HepG2 (cell line): Measurements from ENCODE around the gene REPIN1. TPM values are rescaled to one million over a fixed set of nuclear protein-coding genes. Genes with fewer than 3 reads are reported as not detected.
A peak's percentile ranks its signal among the peaks of the same experiment; 100 is the strongest.

Source experiments
- ARNT ChIP-seq: fragments of 450-650 bp; IDR thresholded peaks from 2 replicates; pipeline ENCODE4 v1.6.1; 2017
- ARNTL ChIP-seq: sonication (generic); formaldehyde crosslinking; IDR thresholded peaks from 2 replicates; pipeline ENCODE4 v1.4.0; 2020; ENCODE audit warnings: mild to moderate bottlenecking, missing genetic modification reagents
- ATF7 ChIP-seq, 2 experiments: fragments of 450-650 bp in 1 of 2; sonication (generic) in 1 of 2; formaldehyde crosslinking in 1 of 2; IDR thresholded peaks; 2 replicates each; pipeline versions ENCODE4 v1.4.0 to v1.6.1; 2016 to 2020; ENCODE audit warnings: antibody characterized with exemption in 1 of 2, mild to moderate bottlenecking in 1 of 2, missing genetic modification reagents in 1 of 2
- CEBPG ChIP-seq: IDR thresholded peaks from 2 replicates; pipeline ENCODE4 v1.6.1; 2016
- DMAP1 ChIP-seq: IDR thresholded peaks from 2 replicates; pipeline ENCODE4 v1.6.1; 2016
- FOXK2 ChIP-seq: fragments of 450-650 bp; IDR thresholded peaks from 2 replicates; pipeline ENCODE4 v1.6.1; 2016
- KDM3A ChIP-seq: IDR thresholded peaks from 2 replicates; pipeline ENCODE4 v1.6.1; 2018; ENCODE audit warnings: low read depth, missing compliant biosample characterization
- LBX2 ChIP-seq: sonication (generic); formaldehyde crosslinking; IDR thresholded peaks from 2 replicates; pipeline ENCODE4 v1.5.0; 2020; ENCODE audit warnings: missing genetic modification reagents, mild to moderate bottlenecking, borderline replicate concordance
- NFE2L1 ChIP-seq: sonication (generic); formaldehyde crosslinking; IDR thresholded peaks from 2 replicates; pipeline ENCODE4 v1.4.0; 2020; ENCODE audit warnings: missing genetic modification reagents, mild to moderate bottlenecking, borderline replicate concordance
- PHF8 ChIP-seq: sonication (generic); formaldehyde crosslinking; IDR thresholded peaks from 2 replicates; pipeline ENCODE4 v1.5.0; 2020; ENCODE audit warnings: missing genetic modification reagents
- PTBP1 ChIP-seq: fragments of 200-400 bp; formaldehyde crosslinking; IDR thresholded peaks from 2 replicates; pipeline ENCODE4 v1.6.1; 2018; ENCODE audit warnings: low read length, low read depth; ENCODE audit not compliant: poor library complexity, severe bottlenecking
- RBAK ChIP-seq: sonication (generic); formaldehyde crosslinking; IDR thresholded peaks from 2 replicates; pipeline ENCODE4 v1.5.1; 2020; ENCODE audit warnings: mild to moderate bottlenecking, missing genetic modification reagents
- RFXANK ChIP-seq: IDR thresholded peaks from 2 replicates; pipeline ENCODE4 v1.6.1; 2016
- RXRA ChIP-seq: sonication (generic); formaldehyde crosslinking; IDR thresholded peaks from 2 replicates; pipeline ENCODE4 v1.5.1; 2020; ENCODE audit warnings: missing genetic modification reagents
- SKIL ChIP-seq: sonication (generic); formaldehyde crosslinking; IDR thresholded peaks from 2 replicates; pipeline ENCODE4 v1.8.0; 2022; ENCODE audit warnings: missing genetic modification reagents, mild to moderate bottlenecking, moderate library complexity, borderline replicate concordance
- SMAD1 ChIP-seq: sonication (generic); formaldehyde crosslinking; IDR thresholded peaks from 2 replicates; pipeline ENCODE4 v1.4.0; 2020; ENCODE audit warnings: missing genetic modification reagents, low read depth, mild to moderate bottlenecking, borderline replicate concordance
- ZC3H13 ChIP-seq: sonication (generic); formaldehyde crosslinking; IDR thresholded peaks from 2 replicates; pipeline ENCODE4 v1.8.1; 2023; ENCODE audit warnings: mild to moderate bottlenecking, missing genetic modification reagents, moderate library complexity
- ZMYM2 ChIP-seq: sonication (generic); formaldehyde crosslinking; IDR thresholded peaks from 2 replicates; pipeline ENCODE4 v1.8.0; 2022; ENCODE audit warnings: mild to moderate bottlenecking, missing genetic modification reagents
- ZNF230 ChIP-seq: sonication (generic); formaldehyde crosslinking; IDR thresholded peaks from 2 replicates; pipeline ENCODE4 v1.4.0; 2020; ENCODE audit warnings: mild to moderate bottlenecking, missing genetic modification reagents
- ZNF260 ChIP-seq: sonication (generic); formaldehyde crosslinking; IDR thresholded peaks from 2 replicates; pipeline ENCODE4 v1.4.0; 2020; ENCODE audit warnings: missing genetic modification reagents, low read depth, mild to moderate bottlenecking, borderline replicate concordance
- ZNF598 ChIP-seq: sonication (generic); formaldehyde crosslinking; IDR thresholded peaks from 2 replicates; pipeline ENCODE4 v1.5.1; 2020; ENCODE audit warnings: mild to moderate bottlenecking, missing genetic modification reagents, borderline replicate concordance
- ZNF619 ChIP-seq: sonication (generic); formaldehyde crosslinking; IDR thresholded peaks from 2 replicates; pipeline ENCODE4 v1.4.0; 2020; ENCODE audit warnings: mild to moderate bottlenecking, missing genetic modification reagents
- ZNF678 ChIP-seq: sonication (generic); formaldehyde crosslinking; IDR thresholded peaks from 2 replicates; pipeline ENCODE4 v1.4.0; 2020; ENCODE audit warnings: mild to moderate bottlenecking, missing genetic modification reagents
- polyA plus RNA-seq, 8 experiments: library from polyadenylated mRNA; depleted of rRNA in 3 of 8; stranded (reverse) in 7 of 8; unstranded in 1 of 8; fragments of >200 nt; fragmentation: Illumina TruSeq in 4 of 8; extraction: Trizol in 4 of 8; gene quantifications; 2 replicates each; pipeline versions ENCODE4 v1.2.1 to v1.2.3, GENCODE V29; 2011 to 2016; ENCODE audit warnings: low read depth in 4 of 8, missing spikeins in 1 of 8, mixed read lengths in 1 of 8; ENCODE audit not compliant: insufficient read depth in 1 of 8
- total RNA-seq, 5 experiments: library from RNA; depleted of rRNA; stranded (reverse); fragments of >200 nt; fragmentation: Illumina TruSeq; extraction: Trizol; gene quantifications; 2 replicates each; pipeline ENCODE4 v1.2.3, GENCODE V29; 2016; ENCODE audit warnings: low read depth in 1 of 5
- TF ChIP-seq, protein P1 (sequence below): sonication (generic); formaldehyde crosslinking; IDR thresholded peaks from 2 replicates; pipeline ENCODE4 v1.4.0; 2020; ENCODE audit warnings: missing genetic modification reagents, borderline replicate concordance
- TF ChIP-seq, protein P2 (sequence below): sonication (generic); formaldehyde crosslinking; IDR thresholded peaks from 2 replicates; pipeline ENCODE4 v1.4.0; 2020; ENCODE audit warnings: missing genetic modification reagents

The REPIN1 gene
- total and polyA plus RNA-seq, 2 of the 13 experiments (the other 11 are each of a cell fraction or from before 2014, with no cell fraction given) = 69.9 to 108 TPM

GRCh38 chr7:150383710-150384397, 15.2 kb downstream of the REPIN1 start (continued):
- TF ChIP-seq, protein P1, sequence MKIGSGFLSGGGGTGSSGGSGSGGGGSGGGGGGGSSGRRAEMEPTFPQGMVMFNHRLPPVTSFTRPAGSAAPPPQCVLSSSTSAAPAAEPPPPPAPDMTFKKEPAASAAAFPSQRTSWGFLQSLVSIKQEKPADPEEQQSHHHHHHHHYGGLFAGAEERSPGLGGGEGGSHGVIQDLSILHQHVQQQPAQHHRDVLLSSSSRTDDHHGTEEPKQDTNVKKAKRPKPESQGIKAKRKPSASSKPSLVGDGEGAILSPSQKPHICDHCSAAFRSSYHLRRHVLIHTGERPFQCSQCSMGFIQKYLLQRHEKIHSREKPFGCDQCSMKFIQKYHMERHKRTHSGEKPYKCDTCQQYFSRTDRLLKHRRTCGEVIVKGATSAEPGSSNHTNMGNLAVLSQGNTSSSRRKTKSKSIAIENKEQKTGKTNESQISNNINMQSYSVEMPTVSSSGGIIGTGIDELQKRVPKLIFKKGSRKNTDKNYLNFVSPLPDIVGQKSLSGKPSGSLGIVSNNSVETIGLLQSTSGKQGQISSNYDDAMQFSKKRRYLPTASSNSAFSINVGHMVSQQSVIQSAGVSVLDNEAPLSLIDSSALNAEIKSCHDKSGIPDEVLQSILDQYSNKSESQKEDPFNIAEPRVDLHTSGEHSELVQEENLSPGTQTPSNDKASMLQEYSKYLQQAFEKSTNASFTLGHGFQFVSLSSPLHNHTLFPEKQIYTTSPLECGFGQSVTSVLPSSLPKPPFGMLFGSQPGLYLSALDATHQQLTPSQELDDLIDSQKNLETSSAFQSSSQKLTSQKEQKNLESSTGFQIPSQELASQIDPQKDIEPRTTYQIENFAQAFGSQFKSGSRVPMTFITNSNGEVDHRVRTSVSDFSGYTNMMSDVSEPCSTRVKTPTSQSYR (CRISPR knock-in tag) = peak; percentile 95
- TF ChIP-seq RBAK (CRISPR knock-in tag) (no peak), LBX2 (CRISPR knock-in tag) (no peak), DMAP1 (CRISPR knock-in tag) (no peak; the same call in 1 of the 2 replicates), SMAD1 (CRISPR knock-in tag) (no peak), NFE2L1 (CRISPR knock-in tag) (no peak), ARNTL (CRISPR knock-in tag) (no peak), PHF8 (CRISPR knock-in tag) (peak; percentile 57), ZNF230 (CRISPR knock-in tag) (no peak), PTBP1 (peak; percentile 46), SKIL (CRISPR knock-in tag) (peak; percentile 87), ZNF619 (CRISPR knock-in tag) (no peak), FOXK2 (peak; percentile 67; the same call in 1 of the 2 replicates), KDM3A (CRISPR knock-in tag) (0 out of 2 replicates have a peak, but pooled peaks have one; percentile 34), RFXANK (CRISPR knock-in tag) (no peak), CEBPG (CRISPR knock-in tag) (0 out of 2 replicates have a peak, but pooled peaks have one; percentile 12), ARNT (no peak), ATF7 (IDR thresholded peaks at IDR 0.05) (no peak), ATF7 (CRISPR knock-in tag; IDR thresholded peaks at IDR 0.05) (no peak), RXRA (peak; percentile 84), ZNF598 (CRISPR knock-in tag) (no peak), ZC3H13 (CRISPR knock-in tag) (no peak), ZNF678 (CRISPR knock-in tag) (0 out of 2 replicates have a peak, but pooled peaks have one; percentile 64), ZMYM2 (CRISPR knock-in tag) (no peak), ZNF260 (CRISPR knock-in tag) (no peak)
- TF ChIP-seq, protein P2, sequence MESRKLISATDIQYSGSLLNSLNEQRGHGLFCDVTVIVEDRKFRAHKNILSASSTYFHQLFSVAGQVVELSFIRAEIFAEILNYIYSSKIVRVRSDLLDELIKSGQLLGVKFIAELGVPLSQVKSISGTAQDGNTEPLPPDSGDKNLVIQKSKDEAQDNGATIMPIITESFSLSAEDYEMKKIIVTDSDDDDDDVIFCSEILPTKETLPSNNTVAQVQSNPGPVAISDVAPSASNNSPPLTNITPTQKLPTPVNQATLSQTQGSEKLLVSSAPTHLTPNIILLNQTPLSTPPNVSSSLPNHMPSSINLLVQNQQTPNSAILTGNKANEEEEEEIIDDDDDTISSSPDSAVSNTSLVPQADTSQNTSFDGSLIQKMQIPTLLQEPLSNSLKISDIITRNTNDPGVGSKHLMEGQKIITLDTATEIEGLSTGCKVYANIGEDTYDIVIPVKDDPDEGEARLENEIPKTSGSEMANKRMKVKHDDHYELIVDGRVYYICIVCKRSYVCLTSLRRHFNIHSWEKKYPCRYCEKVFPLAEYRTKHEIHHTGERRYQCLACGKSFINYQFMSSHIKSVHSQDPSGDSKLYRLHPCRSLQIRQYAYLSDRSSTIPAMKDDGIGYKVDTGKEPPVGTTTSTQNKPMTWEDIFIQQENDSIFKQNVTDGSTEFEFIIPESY (CRISPR knock-in tag) = peak; percentile 13; the same call in 1 of the 2 replicates
